Sigmoid colon (tissue), 4 donors: ENCODE results near the gene SLC2A13.

Source experiments
- EP300 ChIP-seq, 4 donors: sonication (generic); formaldehyde crosslinking; IDR thresholded peaks; one replicate each; pipeline ENCODE4 v1.6.1; 2017; ENCODE audit warnings: antibody characterized with exemption in 4 of 4
- POLR2A ChIP-seq, 2 donors: fragments of 450-650 bp; IDR thresholded peaks; one replicate each; pipeline ENCODE4 v1.6.1; 2016; ENCODE audit warnings: antibody characterized with exemption in 2 of 2, mild to moderate bottlenecking in 2 of 2, moderate library complexity in 2 of 2
- POLR2AphosphoS5 ChIP-seq, 4 donors: sonication (generic); formaldehyde crosslinking; IDR thresholded peaks; one replicate each; pipeline ENCODE4 v1.6.1; 2017; ENCODE audit warnings: antibody characterized with exemption in 4 of 4
- TF ChIP-seq, protein P1 (sequence below), 4 experiments: fragments of 450-650 bp in 3 of 4; fragments of 200-600 bp in 1 of 4; IDR thresholded peaks; one replicate each; pipeline ENCODE4 v1.5.1; 2016 to 2019; ENCODE audit warnings: antibody characterized with exemption in 4 of 4, mild to moderate bottlenecking in 3 of 4, moderate library complexity in 2 of 4

DNA sequence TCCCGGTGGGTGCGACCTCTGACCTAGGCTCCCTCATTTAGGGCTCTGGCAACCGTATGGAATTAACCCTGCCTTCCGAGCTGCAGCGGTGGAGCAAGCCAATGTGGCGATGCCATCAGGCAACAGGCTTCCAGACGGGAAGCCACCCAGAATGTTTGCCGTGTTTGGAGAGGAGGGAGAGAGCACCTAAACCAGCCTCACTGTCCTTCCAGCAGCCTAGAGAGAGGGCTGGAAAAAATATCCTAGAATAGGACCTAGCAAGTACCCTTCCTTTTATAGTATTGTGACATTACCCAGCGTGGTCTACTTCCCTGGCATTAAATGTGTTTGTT, 287 bp upstream of the SLC2A13 start:
- TF ChIP-seq, protein P1, sequence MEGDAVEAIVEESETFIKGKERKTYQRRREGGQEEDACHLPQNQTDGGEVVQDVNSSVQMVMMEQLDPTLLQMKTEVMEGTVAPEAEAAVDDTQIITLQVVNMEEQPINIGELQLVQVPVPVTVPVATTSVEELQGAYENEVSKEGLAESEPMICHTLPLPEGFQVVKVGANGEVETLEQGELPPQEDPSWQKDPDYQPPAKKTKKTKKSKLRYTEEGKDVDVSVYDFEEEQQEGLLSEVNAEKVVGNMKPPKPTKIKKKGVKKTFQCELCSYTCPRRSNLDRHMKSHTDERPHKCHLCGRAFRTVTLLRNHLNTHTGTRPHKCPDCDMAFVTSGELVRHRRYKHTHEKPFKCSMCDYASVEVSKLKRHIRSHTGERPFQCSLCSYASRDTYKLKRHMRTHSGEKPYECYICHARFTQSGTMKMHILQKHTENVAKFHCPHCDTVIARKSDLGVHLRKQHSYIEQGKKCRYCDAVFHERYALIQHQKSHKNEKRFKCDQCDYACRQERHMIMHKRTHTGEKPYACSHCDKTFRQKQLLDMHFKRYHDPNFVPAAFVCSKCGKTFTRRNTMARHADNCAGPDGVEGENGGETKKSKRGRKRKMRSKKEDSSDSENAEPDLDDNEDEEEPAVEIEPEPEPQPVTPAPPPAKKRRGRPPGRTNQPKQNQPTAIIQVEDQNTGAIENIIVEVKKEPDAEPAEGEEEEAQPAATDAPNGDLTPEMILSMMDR (IDR thresholded peaks at IDR 0.05), result no peak
- no peak for TF ChIP-seq POLR2A (IDR thresholded peaks at IDR 0.05)
- TF ChIP-seq EP300 (IDR thresholded peaks at IDR 0.05), result no peak
- TF ChIP-seq POLR2AphosphoS5 (IDR thresholded peaks at IDR 0.05), result no peak
